H1 (cell line): ENCODE data around the gene DNAJC10. TPM values are rescaled to one million over a fixed set of nuclear protein-coding genes. Genes with fewer than 3 reads are reported as not detected.

ENCODE experiments used
- CTCF ChIA-PET: fragments of 300-600 bp; sonication (Branson Sonifier 250); formaldehyde crosslinking; loops from one replicate; lab custom pipeline; 2021; ENCODE audit not compliant: partially characterized antibody; lab: Charles Lee
- POLR2A ChIA-PET: fragments of 300-600 bp; sonication (Branson Sonifier 250); formaldehyde crosslinking; loops from one replicate; lab custom pipeline; 2021; ENCODE audit warnings: inconsistent platforms; ENCODE audit not compliant: partially characterized antibody; lab: Charles Lee
- DNase-seq, 2 experiments: peaks; one replicate each; pipeline versions ENCODE4 v3.0.0 to v3.0.0-alpha.2; 2010 to 2022; ENCODE audit warnings: low spot score in 2 of 2, low read depth in 1 of 2, mixed read lengths in 1 of 2
- FAIRE-seq: peaks from 2 replicates; lab custom pipeline; 2011; peaks lifted over from hg19 to GRCh38; lab: Jason Lieb, UNC
- H2AFZ ChIP-seq: 2 replicates; pipeline ENCODE4 v1.8.1; 2012; ENCODE audit warnings: low read length, inconsistent platforms
- H2AK5ac ChIP-seq: 2 replicates; pipeline ENCODE4 v1.6.1; 2013; ENCODE audit warnings: low read depth, low read length
- H2BK120ac ChIP-seq: replicated peaks from 2 replicates; pipeline ENCODE3; 2013; ENCODE audit warnings: low read depth, low read length, inconsistent platforms
- H2BK12ac ChIP-seq: 2 replicates; pipeline ENCODE4 v1.6.1; 2013; ENCODE audit warnings: low read depth, low read length
- H2BK15ac ChIP-seq: 2 replicates; pipeline ENCODE4 v1.6.1; 2013; ENCODE audit warnings: low read length
- H2BK20ac ChIP-seq: 2 replicates; pipeline ENCODE4 v1.6.1; 2013; ENCODE audit warnings: low read length
- H2BK5ac ChIP-seq: 2 replicates; pipeline ENCODE4 v1.6.1; 2013; ENCODE audit warnings: low read depth, low read length
- H3K14ac ChIP-seq: 2 replicates; pipeline ENCODE4 v1.6.1; 2013; ENCODE audit warnings: inconsistent platforms; ENCODE audit not compliant: insufficient read length
- H3K18ac ChIP-seq: 2 replicates; pipeline ENCODE4 v1.6.1; 2013; ENCODE audit warnings: low read length; ENCODE audit errors: extremely low read depth
- H3K23ac ChIP-seq: 2 replicates; pipeline ENCODE4 v1.6.1; 2013; ENCODE audit warnings: inconsistent platforms; ENCODE audit not compliant: insufficient read length
- H3K23me2 ChIP-seq: 2 replicates; pipeline ENCODE4 v1.6.1; 2013; ENCODE audit warnings: low read depth, low read length
- H3K27ac ChIP-seq: 2 replicates; pipeline ENCODE4 v1.6.1; 2011; ENCODE audit warnings: low read depth, low read length, inconsistent platforms
- H3K27me3 ChIP-seq, 4 experiments: replicated peaks in 1 of 4; 1 replicate in 1 of 4; 2 replicates in 3 of 4; pipeline versions ENCODE4 v1.6.1 to v1.8.1; 2011 to 2013; ENCODE audit warnings: low read length in 3 of 4, mild to moderate bottlenecking in 3 of 4, inconsistent platforms in 2 of 4, mixed read lengths in 2 of 4, moderate library complexity in 1 of 4; ENCODE audit not compliant: control insufficient read depth in 3 of 4, insufficient read depth in 3 of 4; ENCODE audit errors: extremely low read depth in 1 of 4
- H3K36me3 ChIP-seq, 4 experiments: 2 replicates each; pipeline versions ENCODE4 v1.6.1 to v1.8.1; 2011 to 2013; ENCODE audit warnings: mild to moderate bottlenecking in 4 of 4, low read length in 3 of 4, moderate library complexity in 2 of 4, control low read depth in 1 of 4, inconsistent platforms in 1 of 4; ENCODE audit not compliant: insufficient read depth in 4 of 4, control insufficient read depth in 2 of 4
- H3K4ac ChIP-seq: replicated peaks from 2 replicates; pipeline ENCODE3; 2013; ENCODE audit warnings: low read length, low read depth, mixed read lengths, inconsistent platforms; ENCODE audit not compliant: insufficient read length
- H3K4me1 ChIP-seq, 4 experiments: replicated peaks in 1 of 4; 1 replicate in 1 of 4; 2 replicates in 3 of 4; pipeline versions ENCODE4 v1.6.1 to v1.8.1; 2011 to 2013; ENCODE audit warnings: low read length in 3 of 4, inconsistent platforms in 2 of 4, mixed read lengths in 1 of 4; ENCODE audit not compliant: insufficient read depth in 4 of 4, control insufficient read depth in 3 of 4
- H3K4me2 ChIP-seq, 2 experiments: 2 replicates each; pipeline versions ENCODE4 v1.6.1 to v1.8.1; 2011 to 2013; ENCODE audit warnings: low read depth in 2 of 2, low read length in 2 of 2, control low read depth in 1 of 2, inconsistent platforms in 1 of 2, mild to moderate bottlenecking in 1 of 2; ENCODE audit not compliant: insufficient read depth in 1 of 2
- H3K4me3 ChIP-seq, 4 experiments: fragments of 200-600, 300-600 bp in 1 of 4; sonication (generic), shearing (Covaris generic), sonication (Bioruptor Twin) in 1 of 4; 2 replicates each; pipeline versions ENCODE4 v1.5.1 to v1.8.1; 2011 to 2016; ENCODE audit warnings: low read length in 4 of 4, low read depth in 3 of 4, control low read depth in 2 of 4, inconsistent platforms in 2 of 4, mild to moderate bottlenecking in 2 of 4, mixed read lengths in 1 of 4, moderate library complexity in 1 of 4; ENCODE audit not compliant: insufficient read depth in 2 of 4; ENCODE audit errors: extremely low read depth in 1 of 4
- H3K56ac ChIP-seq: replicated peaks from 2 replicates; pipeline ENCODE3; 2013; ENCODE audit warnings: low read depth, mild to moderate bottlenecking, mixed read lengths, low read length, inconsistent platforms; ENCODE audit not compliant: insufficient read length
- H3K79me1 ChIP-seq: 2 replicates; pipeline ENCODE4 v1.6.1; 2013; ENCODE audit warnings: low read depth, low read length, control low read depth
- H3K79me2 ChIP-seq, 2 experiments: 2 replicates each; pipeline versions ENCODE4 v1.6.1 to v1.8.1; 2012 to 2013; ENCODE audit warnings: low read length in 2 of 2, mild to moderate bottlenecking in 2 of 2, inconsistent platforms in 1 of 2; ENCODE audit not compliant: insufficient read depth in 2 of 2, control insufficient read depth in 1 of 2
- H3K9ac ChIP-seq, 4 experiments: replicated peaks in 1 of 4; 1 replicate in 1 of 4; 2 replicates in 3 of 4; pipeline versions ENCODE4 v1.6.1 to v1.8.1; 2011 to 2013; ENCODE audit warnings: low read depth in 3 of 4, low read length in 3 of 4, control low read depth in 2 of 4, mild to moderate bottlenecking in 2 of 4, moderate library complexity in 2 of 4, inconsistent platforms in 1 of 4; ENCODE audit errors: extremely low read depth in 1 of 4
- H3K9me3 ChIP-seq, 2 experiments: 2 replicates each; pipeline versions ENCODE4 v1.6.1 to v1.8.1; 2012 to 2013; ENCODE audit warnings: mild to moderate bottlenecking in 2 of 2, moderate library complexity in 2 of 2, control low read depth in 1 of 2, inconsistent platforms in 1 of 2, low read depth in 1 of 2, low read length in 1 of 2, mixed read lengths in 1 of 2; ENCODE audit not compliant: insufficient read depth in 2 of 2
- H4K20me1 ChIP-seq, 2 experiments: replicated peaks in 1 of 2; 2 replicates each; pipeline versions ENCODE3 to v1.8.1; 2011 to 2013; ENCODE audit warnings: inconsistent platforms in 2 of 2, low read length in 2 of 2, mild to moderate bottlenecking in 1 of 2; ENCODE audit not compliant: insufficient read depth in 2 of 2, control insufficient read depth in 1 of 2
- H4K5ac ChIP-seq: 2 replicates; pipeline ENCODE4 v1.6.1; 2013; ENCODE audit warnings: low read length, low read depth, mixed read lengths, inconsistent platforms; ENCODE audit not compliant: insufficient read length
- H4K8ac ChIP-seq: 2 replicates; pipeline ENCODE4 v1.8.0; 2013; ENCODE audit warnings: mild to moderate bottlenecking, moderate library complexity, low read length, inconsistent platforms; ENCODE audit not compliant: insufficient read depth; ENCODE audit errors: extremely low read depth
- H4K91ac ChIP-seq: replicated peaks from 2 replicates; pipeline ENCODE3; 2013; ENCODE audit warnings: low read length, mixed read lengths, inconsistent platforms; ENCODE audit not compliant: insufficient read length
- JUN ChIP-seq: IDR thresholded peaks from 2 replicates; pipeline ENCODE4 v1.6.1; 2011; ENCODE audit warnings: low read depth, mild to moderate bottlenecking, improper control_type of control experiment, low read length
- RFX5 ChIP-seq: IDR thresholded peaks from 2 replicates; pipeline ENCODE4 v1.6.1; 2011; ENCODE audit warnings: low read depth, low read length, improper control_type of control experiment, borderline replicate concordance
- RNF2 ChIP-seq: fragments of 200-900, 300-1000 bp; sonication (generic); IDR thresholded peaks from 2 replicates; pipeline ENCODE4 v1.7.1; 2016; ENCODE audit warnings: borderline replicate concordance, low read depth, mild to moderate bottlenecking, antibody characterized with exemption, low read length; ENCODE audit not compliant: poor library complexity, severe bottlenecking; ENCODE audit errors: missing control alignments
- WGBS, 2 experiments: shearing (Covaris generic) in 1 of 2; methylation state at CpG; one replicate each; pipeline versions ENCODE4 v1.1.6 to v1.1.7; 2013 to 2015; ENCODE audit warnings: low lambda C conversion rate in 2 of 2, mixed read lengths in 2 of 2, inconsistent platforms in 1 of 2, low coverage in 1 of 2, missing lambda C conversion rate in 1 of 2; ENCODE audit not compliant: insufficient replicate concordance in 2 of 2, insufficient coverage in 1 of 2, insufficient read length in 1 of 2; ENCODE audit errors: extremely low coverage in 1 of 2, missing lambda C conversion rate in 1 of 2; 5-methylcytosine and 5-hydroxymethylcytosine counted together
- polyA plus RNA-seq, 7 experiments: library from polyadenylated mRNA; depleted of rRNA in 3 of 7; stranded (reverse) in 5 of 7; unstranded in 2 of 7; fragments of >200 nt in 5 of 7; fragments of 200-250 nt in 2 of 7; gene quantifications; 1 replicate in 5 of 7; 2 replicates in 1 of 7; 4 replicates in 1 of 7; pipeline versions ENCODE4 v1.2.1 to v1.2.3, GENCODE V29; 2011 to 2013; ENCODE audit warnings: missing spikeins in 2 of 7, mixed read lengths in 2 of 7
- total RNA-seq: library from RNA; stranded (reverse); fragmentation: NEBNext Ultra II Directional; extraction: Animal tissue kit (Norgen Biotek cat#: 25700); gene quantifications from 2 replicates; pipeline ENCODE4 v1.2.1, GENCODE V29; 2021

DNAJC10 gene
- total and polyA plus RNA-seq, 2 of the 8 experiments (the other 6 are each of a cell fraction or from before 2014, with no cell fraction given), result 23.2 to 121 TPM

DNA sequence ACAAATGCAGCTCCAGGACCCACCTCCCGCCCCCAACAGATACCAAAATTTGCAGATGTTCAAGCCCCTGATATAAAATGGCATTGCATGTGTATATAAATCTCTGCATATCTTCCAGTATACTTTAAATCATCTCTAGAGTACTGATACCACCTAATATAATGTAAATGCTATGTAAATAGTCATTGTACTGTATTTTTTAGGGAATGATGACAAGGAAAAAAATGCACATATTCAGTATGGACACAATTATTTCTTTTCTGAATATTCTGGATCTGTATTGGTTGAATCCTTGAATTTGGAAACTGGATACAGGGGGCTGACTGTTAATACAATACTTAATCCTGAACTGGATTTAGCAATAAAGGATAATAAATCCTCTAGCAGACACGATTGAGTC lies 82.7 kb downstream of the DNAJC10 start:
- TF ChIP-seq RNF2 (no peak), RFX5 (no peak), JUN (no peak)
- Histone ChIP-seq H3K79me2 (no peaks in the 10 kb centered on the region), H3K56ac (no peak overlapping the region), H4K5ac (no peak overlapping the region), H3K27me3 (no peaks in the 10 kb centered on the region), H3K23ac (no peak overlapping the region), H4K91ac (no peak overlapping the region), H3K79me1 (no peaks in the 10 kb centered on the region), H3K4ac (no peak overlapping the region), H4K8ac (no peak overlapping the region), H2AFZ (no peak overlapping the region), H3K18ac (no peak overlapping the region), H3K4me1 (no peaks in the 10 kb centered on the region), H2BK15ac (no peak overlapping the region), H2BK5ac (no peak overlapping the region), H3K14ac (no peak overlapping the region), H2BK12ac (no peak overlapping the region), H2BK120ac (no peak overlapping the region), H4K20me1 (no peaks in the 10 kb centered on the region), H2AK5ac (no peak overlapping the region), H3K4me3 (no peak overlapping the region), H2BK20ac (no peak overlapping the region), H3K27ac (no peak overlapping the region), H3K9ac (no peak overlapping the region), H3K4me2 (no peak overlapping the region), H3K9me3 (no peaks in the 10 kb centered on the region), H3K36me3 (no peaks in the 10 kb centered on the region), H3K23me2 (no peaks in the 10 kb centered on the region; the same call in 1 of the 2 replicates)
- WGBS, 2 experiments, result 96% methylated on average over 2 of the region's 2 CpGs; no CpG with 5 or more reads in 1 of the 2 experiments
- DNase-seq (no peak), FAIRE-seq (no peak)
- ChIA-PET POLR2A (no interaction called here), CTCF (interaction anchor here (0.9 kb wide), 2 partner anchors 13 to 71 kb away, joined by 3 to 4 read pairs; no protein-coding TSS in a partner anchor)
